H1 (cell line): ENCODE data around the gene CDK8. TPM values are rescaled to one million over a fixed set of nuclear protein-coding genes. Genes with fewer than 3 reads are reported as not detected.

ENCODE experiments used
- CTCF ChIA-PET: fragments of 300-600 bp; sonication (Branson Sonifier 250); formaldehyde crosslinking; loops from one replicate; lab custom pipeline; 2021; ENCODE audit not compliant: partially characterized antibody; lab: Charles Lee
- POLR2A ChIA-PET: fragments of 300-600 bp; sonication (Branson Sonifier 250); formaldehyde crosslinking; loops from one replicate; lab custom pipeline; 2021; ENCODE audit warnings: inconsistent platforms; ENCODE audit not compliant: partially characterized antibody; lab: Charles Lee
- DNase-seq, 2 experiments: peaks; one replicate each; pipeline versions ENCODE4 v3.0.0 to v3.0.0-alpha.2; 2010 to 2022; ENCODE audit warnings: low spot score in 2 of 2, low read depth in 1 of 2, mixed read lengths in 1 of 2
- FAIRE-seq: peaks from 2 replicates; lab custom pipeline; 2011; peaks lifted over from hg19 to GRCh38; lab: Jason Lieb, UNC
- H2AFZ ChIP-seq: 2 replicates; pipeline ENCODE4 v1.8.1; 2012; ENCODE audit warnings: low read length, inconsistent platforms
- H2AK5ac ChIP-seq: 2 replicates; pipeline ENCODE4 v1.6.1; 2013; ENCODE audit warnings: low read depth, low read length
- H2BK120ac ChIP-seq: replicated peaks from 2 replicates; pipeline ENCODE3; 2013; ENCODE audit warnings: low read depth, low read length, inconsistent platforms
- H2BK12ac ChIP-seq: 2 replicates; pipeline ENCODE4 v1.6.1; 2013; ENCODE audit warnings: low read depth, low read length
- H2BK15ac ChIP-seq: 2 replicates; pipeline ENCODE4 v1.6.1; 2013; ENCODE audit warnings: low read length
- H2BK20ac ChIP-seq: 2 replicates; pipeline ENCODE4 v1.6.1; 2013; ENCODE audit warnings: low read length
- H2BK5ac ChIP-seq: 2 replicates; pipeline ENCODE4 v1.6.1; 2013; ENCODE audit warnings: low read depth, low read length
- H3K14ac ChIP-seq: 2 replicates; pipeline ENCODE4 v1.6.1; 2013; ENCODE audit warnings: inconsistent platforms; ENCODE audit not compliant: insufficient read length
- H3K18ac ChIP-seq: 2 replicates; pipeline ENCODE4 v1.6.1; 2013; ENCODE audit warnings: low read length; ENCODE audit errors: extremely low read depth
- H3K23ac ChIP-seq: 2 replicates; pipeline ENCODE4 v1.6.1; 2013; ENCODE audit warnings: inconsistent platforms; ENCODE audit not compliant: insufficient read length
- H3K23me2 ChIP-seq: 2 replicates; pipeline ENCODE4 v1.6.1; 2013; ENCODE audit warnings: low read depth, low read length
- H3K27ac ChIP-seq: 2 replicates; pipeline ENCODE4 v1.6.1; 2011; ENCODE audit warnings: low read depth, low read length, inconsistent platforms
- H3K27me3 ChIP-seq, 4 experiments: replicated peaks in 1 of 4; 1 replicate in 1 of 4; 2 replicates in 3 of 4; pipeline versions ENCODE4 v1.6.1 to v1.8.1; 2011 to 2013; ENCODE audit warnings: low read length in 3 of 4, mild to moderate bottlenecking in 3 of 4, inconsistent platforms in 2 of 4, mixed read lengths in 2 of 4, moderate library complexity in 1 of 4; ENCODE audit not compliant: control insufficient read depth in 3 of 4, insufficient read depth in 3 of 4; ENCODE audit errors: extremely low read depth in 1 of 4
- H3K36me3 ChIP-seq, 4 experiments: 2 replicates each; pipeline versions ENCODE4 v1.6.1 to v1.8.1; 2011 to 2013; ENCODE audit warnings: mild to moderate bottlenecking in 4 of 4, low read length in 3 of 4, moderate library complexity in 2 of 4, control low read depth in 1 of 4, inconsistent platforms in 1 of 4; ENCODE audit not compliant: insufficient read depth in 4 of 4, control insufficient read depth in 2 of 4
- H3K4ac ChIP-seq: replicated peaks from 2 replicates; pipeline ENCODE3; 2013; ENCODE audit warnings: low read length, low read depth, mixed read lengths, inconsistent platforms; ENCODE audit not compliant: insufficient read length
- H3K4me1 ChIP-seq, 4 experiments: replicated peaks in 1 of 4; 1 replicate in 1 of 4; 2 replicates in 3 of 4; pipeline versions ENCODE4 v1.6.1 to v1.8.1; 2011 to 2013; ENCODE audit warnings: low read length in 3 of 4, inconsistent platforms in 2 of 4, mixed read lengths in 1 of 4; ENCODE audit not compliant: insufficient read depth in 4 of 4, control insufficient read depth in 3 of 4
- H3K4me2 ChIP-seq, 2 experiments: 2 replicates each; pipeline versions ENCODE4 v1.6.1 to v1.8.1; 2011 to 2013; ENCODE audit warnings: low read depth in 2 of 2, low read length in 2 of 2, control low read depth in 1 of 2, inconsistent platforms in 1 of 2, mild to moderate bottlenecking in 1 of 2; ENCODE audit not compliant: insufficient read depth in 1 of 2
- H3K4me3 ChIP-seq, 4 experiments: fragments of 200-600, 300-600 bp in 1 of 4; sonication (generic), shearing (Covaris generic), sonication (Bioruptor Twin) in 1 of 4; 2 replicates each; pipeline versions ENCODE4 v1.5.1 to v1.8.1; 2011 to 2016; ENCODE audit warnings: low read length in 4 of 4, low read depth in 3 of 4, control low read depth in 2 of 4, inconsistent platforms in 2 of 4, mild to moderate bottlenecking in 2 of 4, mixed read lengths in 1 of 4, moderate library complexity in 1 of 4; ENCODE audit not compliant: insufficient read depth in 2 of 4; ENCODE audit errors: extremely low read depth in 1 of 4
- H3K56ac ChIP-seq: replicated peaks from 2 replicates; pipeline ENCODE3; 2013; ENCODE audit warnings: low read depth, mild to moderate bottlenecking, mixed read lengths, low read length, inconsistent platforms; ENCODE audit not compliant: insufficient read length
- H3K79me1 ChIP-seq: 2 replicates; pipeline ENCODE4 v1.6.1; 2013; ENCODE audit warnings: low read depth, low read length, control low read depth
- H3K79me2 ChIP-seq, 2 experiments: 2 replicates each; pipeline versions ENCODE4 v1.6.1 to v1.8.1; 2012 to 2013; ENCODE audit warnings: low read length in 2 of 2, mild to moderate bottlenecking in 2 of 2, inconsistent platforms in 1 of 2; ENCODE audit not compliant: insufficient read depth in 2 of 2, control insufficient read depth in 1 of 2
- H3K9ac ChIP-seq, 4 experiments: replicated peaks in 1 of 4; 1 replicate in 1 of 4; 2 replicates in 3 of 4; pipeline versions ENCODE4 v1.6.1 to v1.8.1; 2011 to 2013; ENCODE audit warnings: low read depth in 3 of 4, low read length in 3 of 4, control low read depth in 2 of 4, mild to moderate bottlenecking in 2 of 4, moderate library complexity in 2 of 4, inconsistent platforms in 1 of 4; ENCODE audit errors: extremely low read depth in 1 of 4
- H3K9me3 ChIP-seq, 2 experiments: 2 replicates each; pipeline versions ENCODE4 v1.6.1 to v1.8.1; 2012 to 2013; ENCODE audit warnings: mild to moderate bottlenecking in 2 of 2, moderate library complexity in 2 of 2, control low read depth in 1 of 2, inconsistent platforms in 1 of 2, low read depth in 1 of 2, low read length in 1 of 2, mixed read lengths in 1 of 2; ENCODE audit not compliant: insufficient read depth in 2 of 2
- H4K20me1 ChIP-seq, 2 experiments: replicated peaks in 1 of 2; 2 replicates each; pipeline versions ENCODE3 to v1.8.1; 2011 to 2013; ENCODE audit warnings: inconsistent platforms in 2 of 2, low read length in 2 of 2, mild to moderate bottlenecking in 1 of 2; ENCODE audit not compliant: insufficient read depth in 2 of 2, control insufficient read depth in 1 of 2
- H4K5ac ChIP-seq: 2 replicates; pipeline ENCODE4 v1.6.1; 2013; ENCODE audit warnings: low read length, low read depth, mixed read lengths, inconsistent platforms; ENCODE audit not compliant: insufficient read length
- H4K8ac ChIP-seq: 2 replicates; pipeline ENCODE4 v1.8.0; 2013; ENCODE audit warnings: mild to moderate bottlenecking, moderate library complexity, low read length, inconsistent platforms; ENCODE audit not compliant: insufficient read depth; ENCODE audit errors: extremely low read depth
- H4K91ac ChIP-seq: replicated peaks from 2 replicates; pipeline ENCODE3; 2013; ENCODE audit warnings: low read length, mixed read lengths, inconsistent platforms; ENCODE audit not compliant: insufficient read length
- BRCA1 ChIP-seq: IDR thresholded peaks from 2 replicates; pipeline ENCODE4 v1.6.1; 2012; ENCODE audit warnings: low read depth, low read length, improper control_type of control experiment
- FOSL1 ChIP-seq: IDR thresholded peaks from 2 replicates; pipeline ENCODE4 v1.6.1; 2011; ENCODE audit warnings: mild to moderate bottlenecking, low read depth, low read length, moderate library complexity; ENCODE audit not compliant: insufficient read depth
- GTF2F1 ChIP-seq: IDR thresholded peaks from 2 replicates; pipeline ENCODE4 v1.6.1; 2012; ENCODE audit warnings: low read depth, low read length, improper control_type of control experiment, borderline replicate concordance
- HDAC2 ChIP-seq, 2 experiments: fragments of 300-600 bp in 1 of 2; sonication (generic) in 1 of 2; IDR thresholded peaks; 2 replicates each; pipeline ENCODE4 v1.6.1; 2011 to 2012; ENCODE audit warnings: low read depth in 2 of 2, low read length in 2 of 2, mild to moderate bottlenecking in 2 of 2, moderate library complexity in 2 of 2, borderline replicate concordance in 1 of 2, inconsistent platforms in 1 of 2
- HDAC6 ChIP-seq: IDR thresholded peaks from one replicate; pipeline ENCODE4 v1.7.1; 2012; ENCODE audit warnings: low read depth, mild to moderate bottlenecking, inconsistent platforms, low read length, moderate library complexity
- KDM4A ChIP-seq: IDR thresholded peaks from one replicate; pipeline ENCODE4 v1.7.1; 2012; ENCODE audit warnings: low read depth, mild to moderate bottlenecking, moderate library complexity, low read length, inconsistent platforms; ENCODE audit not compliant: severe bottlenecking
- MAFK ChIP-seq: IDR thresholded peaks from 2 replicates; pipeline ENCODE4 v1.6.1; 2012; ENCODE audit warnings: low read depth, mild to moderate bottlenecking, improper control_type of control experiment, low read length
- POLR2A ChIP-seq, 2 experiments: IDR thresholded peaks; 1 replicate in 1 of 2; 2 replicates in 1 of 2; pipeline ENCODE4 v1.6.1; 2011; ENCODE audit warnings: low read depth in 2 of 2, low read length in 2 of 2, mild to moderate bottlenecking in 2 of 2; ENCODE audit errors: control extremely low read depth in 1 of 2
- POLR2AphosphoS5 ChIP-seq: IDR thresholded peaks from 2 replicates; pipeline ENCODE4 v1.6.1; 2011; ENCODE audit warnings: low read depth, low read length
- RNF2 ChIP-seq: fragments of 200-900, 300-1000 bp; sonication (generic); IDR thresholded peaks from 2 replicates; pipeline ENCODE4 v1.7.1; 2016; ENCODE audit warnings: borderline replicate concordance, low read depth, mild to moderate bottlenecking, antibody characterized with exemption, low read length; ENCODE audit not compliant: poor library complexity, severe bottlenecking; ENCODE audit errors: missing control alignments
- SUZ12 ChIP-seq: fragments of 200-600 bp; sonication (generic); IDR thresholded peaks from 2 replicates; pipeline ENCODE4 v1.6.1; 2012; ENCODE audit warnings: mild to moderate bottlenecking, inconsistent platforms, low read length, moderate library complexity, mixed read lengths
- TAF1 ChIP-seq: IDR thresholded peaks from 2 replicates; pipeline ENCODE4 v1.6.1; 2011; ENCODE audit warnings: mild to moderate bottlenecking, low read depth, low read length
- TBP ChIP-seq: IDR thresholded peaks from 2 replicates; pipeline ENCODE4 v1.6.1; 2011; ENCODE audit warnings: low read depth, low read length, improper control_type of control experiment
- WGBS, 2 experiments: shearing (Covaris generic) in 1 of 2; methylation state at CpG; one replicate each; pipeline versions ENCODE4 v1.1.6 to v1.1.7; 2013 to 2015; ENCODE audit warnings: low lambda C conversion rate in 2 of 2, mixed read lengths in 2 of 2, inconsistent platforms in 1 of 2, low coverage in 1 of 2, missing lambda C conversion rate in 1 of 2; ENCODE audit not compliant: insufficient replicate concordance in 2 of 2, insufficient coverage in 1 of 2, insufficient read length in 1 of 2; ENCODE audit errors: extremely low coverage in 1 of 2, missing lambda C conversion rate in 1 of 2; 5-methylcytosine and 5-hydroxymethylcytosine counted together
- polyA plus RNA-seq, 7 experiments: library from polyadenylated mRNA; depleted of rRNA in 3 of 7; stranded (reverse) in 5 of 7; unstranded in 2 of 7; fragments of >200 nt in 5 of 7; fragments of 200-250 nt in 2 of 7; gene quantifications; 1 replicate in 5 of 7; 2 replicates in 1 of 7; 4 replicates in 1 of 7; pipeline versions ENCODE4 v1.2.1 to v1.2.3, GENCODE V29; 2011 to 2013; ENCODE audit warnings: missing spikeins in 2 of 7, mixed read lengths in 2 of 7
- total RNA-seq: library from RNA; stranded (reverse); fragmentation: NEBNext Ultra II Directional; extraction: Animal tissue kit (Norgen Biotek cat#: 25700); gene quantifications from 2 replicates; pipeline ENCODE4 v1.2.1, GENCODE V29; 2021

CDK8 gene
- total and polyA plus RNA-seq, 2 of the 8 experiments (the other 6 are each of a cell fraction or from before 2014, with no cell fraction given): 22.1 to 25.6 TPM

DNA sequence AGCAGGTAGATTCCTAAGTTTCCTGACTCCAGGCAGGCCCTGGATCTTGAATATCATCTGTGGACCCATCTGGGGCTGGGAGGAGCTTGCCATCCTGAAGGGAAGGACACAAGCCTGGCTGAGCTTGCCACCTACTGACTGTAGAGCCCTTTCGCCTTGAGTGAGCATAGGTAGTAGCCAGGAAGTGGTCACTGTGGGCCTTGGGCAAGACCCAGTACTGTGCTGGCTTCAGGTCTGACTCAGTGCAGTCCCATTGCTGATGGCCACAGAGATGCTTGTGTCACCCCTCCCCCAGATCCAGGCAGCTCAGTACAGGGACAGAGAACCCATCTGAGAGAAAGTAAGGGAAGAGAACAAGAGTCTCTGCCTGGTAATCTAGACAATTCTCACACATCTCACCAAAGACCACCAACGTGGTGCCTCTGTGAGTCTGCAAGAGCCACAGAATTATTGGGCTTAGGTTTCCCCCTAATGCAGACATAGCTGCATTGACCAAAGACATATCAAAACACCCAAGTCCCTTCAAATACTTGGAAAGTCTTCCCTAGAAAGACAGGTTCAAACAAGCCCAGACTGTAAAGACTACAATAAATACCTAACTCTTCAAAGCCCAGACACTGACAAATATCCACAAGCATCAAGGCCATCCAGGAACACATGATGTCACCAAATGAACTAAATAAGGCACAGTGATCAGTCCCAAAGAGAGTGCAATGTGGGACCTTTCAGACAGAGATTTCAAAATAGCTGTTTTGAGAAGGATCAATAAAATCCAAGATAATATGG is 195.3 kb downstream of the CDK8 start:
- Histone ChIP-seq H3K4me1 (no peaks in the 10 kb centered on the region), H4K91ac (no peak overlapping the region), H4K5ac (no peak overlapping the region), H2BK5ac (no peak overlapping the region), H2BK15ac (no peak overlapping the region), H3K27ac (no peak overlapping the region), H3K9ac (no peak overlapping the region), H2BK12ac (no peak overlapping the region), H3K9me3 (no peaks in the 10 kb centered on the region), H2BK120ac (no peak overlapping the region), H3K4me2 (no peak overlapping the region), H3K4ac (no peak overlapping the region), H4K20me1 (no peaks in the 10 kb centered on the region), H3K27me3 (no peaks in the 10 kb centered on the region), H3K79me2 (no peaks in the 10 kb centered on the region), H3K23ac (no peak overlapping the region), H3K23me2 (no peaks in the 10 kb centered on the region), H3K56ac (no peak overlapping the region), H2AFZ (0 out of 2 replicates have a peak overlapping the region, but pooled peaks have one; percentile 10), H3K36me3 (no peaks in the 10 kb centered on the region), H3K18ac (no peak overlapping the region), H3K4me3 (no peak overlapping the region), H2BK20ac (no peak overlapping the region), H3K79me1 (no peaks in the 10 kb centered on the region), H2AK5ac (no peak overlapping the region), H3K14ac (no peak overlapping the region), H4K8ac (no peak overlapping the region)
- POLR2A ChIA-PET: no interaction called here
- WGBS, 2 experiments: 83% methylated on average over 2 of the region's 2 CpGs; no CpG with 5 or more reads in 1 of the 2 experiments
- CTCF ChIA-PET: interaction anchor here (0.8 to 1.2 kb wide), 4 partner anchors 10 to 72 kb away, joined by 3 read pairs; no protein-coding TSS in a partner anchor
- DNase-seq: no peak
- no peak for FAIRE-seq
- no peak for TF ChIP-seq MAFK
- no peak for TF ChIP-seq BRCA1
- no peak for TF ChIP-seq RNF2
- no peak for TF ChIP-seq POLR2A (IDR thresholded peaks at IDR 0.05; ENCODE audit: control extremely low read depth in 1 of 2, low read depth in 2 of 2, low read length in 2 of 2)
- TF ChIP-seq HDAC6: no peak
- no peak for TF ChIP-seq KDM4A
- TF ChIP-seq POLR2AphosphoS5: no peak
- no peak for TF ChIP-seq TBP
- no peak for TF ChIP-seq HDAC2 (IDR thresholded peaks at IDR 0.05; ENCODE audit: borderline replicate concordance in 1 of 2, low read depth in 2 of 2, low read length in 2 of 2)
- no peak for TF ChIP-seq GTF2F1
- no peak for TF ChIP-seq FOSL1
- no peak for TF ChIP-seq SUZ12
- TF ChIP-seq TAF1: no peak
